ENCODE data around the gene ITGAE.
"Not testable (repeated sequence)": the region's sequence is repeated elsewhere in the genome, so short reads cannot be mapped to it uniquely, and the experiment has no call there.

The ITGAE gene

DNA sequence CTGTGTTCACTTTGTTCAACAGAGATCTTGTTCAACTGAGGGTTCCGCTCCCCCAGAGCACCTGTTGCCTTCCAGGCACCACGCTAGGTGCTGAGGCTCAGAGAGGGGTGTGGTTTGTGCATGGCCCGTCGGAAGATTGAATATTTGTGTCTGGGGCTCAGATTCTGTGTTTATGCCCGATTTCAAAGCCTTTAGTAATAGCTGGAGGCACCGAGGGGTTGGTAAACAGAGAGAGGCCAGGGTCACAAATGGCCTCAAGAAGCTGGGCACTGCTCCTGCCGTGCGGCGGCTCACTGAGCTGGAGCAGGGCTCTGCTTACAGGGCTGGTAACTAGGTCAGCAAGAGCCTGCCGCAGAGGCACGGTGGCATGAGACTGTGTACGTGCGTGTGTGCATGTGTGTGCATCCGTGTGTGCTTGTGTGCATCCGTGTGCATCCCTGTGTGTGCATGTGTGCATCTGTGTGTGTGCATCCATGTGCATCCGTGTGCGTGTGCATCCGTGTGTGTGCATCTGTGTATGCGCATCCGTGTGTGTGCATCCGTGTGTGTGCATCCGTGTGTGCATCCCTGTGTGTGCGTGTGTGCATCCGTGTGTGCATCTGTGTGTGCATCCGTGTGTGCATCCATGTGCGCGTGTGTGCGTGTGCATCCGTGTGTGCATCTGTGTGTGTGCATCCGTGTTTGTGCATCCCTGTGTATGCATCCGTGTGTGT, 5.4 kb downstream of the ITGAE start:
- no peak overlapping the region for H3K4me3 ChIP-seq (replicated peaks; ENCODE audit: low read depth, low read length)
- TF ChIP-seq, protein P1, sequence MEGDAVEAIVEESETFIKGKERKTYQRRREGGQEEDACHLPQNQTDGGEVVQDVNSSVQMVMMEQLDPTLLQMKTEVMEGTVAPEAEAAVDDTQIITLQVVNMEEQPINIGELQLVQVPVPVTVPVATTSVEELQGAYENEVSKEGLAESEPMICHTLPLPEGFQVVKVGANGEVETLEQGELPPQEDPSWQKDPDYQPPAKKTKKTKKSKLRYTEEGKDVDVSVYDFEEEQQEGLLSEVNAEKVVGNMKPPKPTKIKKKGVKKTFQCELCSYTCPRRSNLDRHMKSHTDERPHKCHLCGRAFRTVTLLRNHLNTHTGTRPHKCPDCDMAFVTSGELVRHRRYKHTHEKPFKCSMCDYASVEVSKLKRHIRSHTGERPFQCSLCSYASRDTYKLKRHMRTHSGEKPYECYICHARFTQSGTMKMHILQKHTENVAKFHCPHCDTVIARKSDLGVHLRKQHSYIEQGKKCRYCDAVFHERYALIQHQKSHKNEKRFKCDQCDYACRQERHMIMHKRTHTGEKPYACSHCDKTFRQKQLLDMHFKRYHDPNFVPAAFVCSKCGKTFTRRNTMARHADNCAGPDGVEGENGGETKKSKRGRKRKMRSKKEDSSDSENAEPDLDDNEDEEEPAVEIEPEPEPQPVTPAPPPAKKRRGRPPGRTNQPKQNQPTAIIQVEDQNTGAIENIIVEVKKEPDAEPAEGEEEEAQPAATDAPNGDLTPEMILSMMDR (IDR thresholded peaks at IDR 0.05; ENCODE audit: low read length, missing control alignments), result no peak
- no peak for DNase-seq (ENCODE audit: low read depth)

DNA sequence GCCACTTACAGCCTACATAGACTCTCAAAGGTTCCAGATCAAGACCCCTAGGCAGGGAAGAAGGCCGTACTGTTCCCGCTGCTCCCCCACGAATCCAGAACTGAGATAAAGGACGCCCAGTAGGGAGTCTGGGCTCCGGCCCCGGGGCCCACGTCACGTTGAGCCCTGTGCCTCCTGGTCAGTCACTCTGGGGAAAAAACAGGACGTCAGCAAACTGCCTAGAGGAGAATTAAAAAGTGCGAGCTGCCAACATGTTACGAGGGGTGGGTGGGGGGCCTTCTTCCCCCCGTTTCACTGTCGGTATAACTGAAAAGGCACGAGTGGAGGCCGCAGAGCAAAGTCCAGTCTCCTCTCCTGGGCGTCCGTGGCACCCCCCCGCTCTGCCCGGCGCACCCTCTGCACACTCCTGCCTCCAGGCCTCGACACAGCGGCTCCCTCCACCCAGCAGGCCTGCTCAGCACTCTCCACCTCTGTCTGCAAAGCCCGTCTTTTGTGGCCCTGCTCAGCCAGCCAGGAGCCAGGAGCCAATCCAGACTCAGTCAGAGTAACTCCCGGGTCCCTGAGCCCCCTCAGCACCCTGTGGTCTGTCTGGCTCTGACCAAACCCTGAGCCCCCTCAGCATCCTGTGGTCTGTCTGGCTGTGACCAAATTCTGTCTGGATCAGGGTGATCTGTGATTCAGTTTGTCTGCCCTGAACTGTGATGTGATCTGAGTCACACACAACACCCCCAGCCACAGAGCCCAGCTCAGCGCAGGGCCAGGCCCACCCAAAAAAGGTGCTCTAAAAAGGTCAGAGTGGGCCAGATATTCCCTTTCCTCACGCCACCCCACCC, 6.2 kb downstream of the ITGAE start:
- TF ChIP-seq, protein P1 (IDR thresholded peaks at IDR 0.05; ENCODE audit: low read length, missing control alignments), result no peak
- H3K4me3 ChIP-seq (replicated peaks; ENCODE audit: low read depth, low read length), result no peak overlapping the region
- DNase-seq (ENCODE audit: low read depth), result no peak

DNA sequence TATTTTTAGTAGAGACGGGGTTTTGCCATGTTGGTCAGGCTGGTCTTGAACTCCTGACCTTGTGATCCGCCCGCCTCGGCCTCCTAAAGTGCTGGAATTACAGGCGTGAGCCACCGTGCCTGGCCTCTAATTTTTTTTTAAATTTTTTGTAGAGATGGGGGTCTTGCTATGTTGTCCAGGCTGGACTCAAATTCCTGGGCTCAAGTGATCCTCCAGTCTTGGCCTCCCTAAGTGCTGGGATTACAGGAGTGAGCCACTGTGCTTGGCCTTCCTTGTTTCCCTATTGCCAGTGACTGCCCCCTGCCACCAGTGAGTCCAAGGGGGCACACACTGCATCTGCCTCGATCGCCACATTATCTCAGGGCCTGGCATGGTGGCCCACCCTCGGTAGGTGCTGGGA, 6.8 kb downstream of the ITGAE start:
- not testable (repeated sequence) for DNase-seq (ENCODE audit: low read depth); H3K4me3 ChIP-seq (replicated peaks; ENCODE audit: low read depth, low read length)

DNA sequence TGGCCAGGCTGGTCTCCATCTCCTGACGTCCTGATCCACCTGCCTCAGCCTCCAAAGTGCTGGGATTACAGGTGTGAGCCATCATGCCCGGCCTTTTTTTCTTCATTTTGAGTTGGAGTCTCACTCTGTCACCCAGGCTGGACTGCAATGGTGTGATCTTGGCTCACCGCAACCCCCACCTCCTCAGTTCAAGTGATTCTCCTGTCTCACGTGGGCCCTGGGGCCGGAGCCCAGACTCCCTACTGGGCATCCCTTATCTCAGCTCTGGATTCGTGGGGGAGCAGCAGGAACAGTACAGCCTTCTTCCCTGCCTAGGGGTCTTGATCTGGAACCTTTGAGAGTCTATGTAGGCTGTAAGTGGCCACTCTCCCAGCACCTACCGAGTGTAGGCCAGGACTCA, 7.7 kb downstream of the ITGAE start:
- H3K4me3 ChIP-seq (replicated peaks; ENCODE audit: low read depth, low read length); DNase-seq (ENCODE audit: low read depth): not testable (repeated sequence)

DNA sequence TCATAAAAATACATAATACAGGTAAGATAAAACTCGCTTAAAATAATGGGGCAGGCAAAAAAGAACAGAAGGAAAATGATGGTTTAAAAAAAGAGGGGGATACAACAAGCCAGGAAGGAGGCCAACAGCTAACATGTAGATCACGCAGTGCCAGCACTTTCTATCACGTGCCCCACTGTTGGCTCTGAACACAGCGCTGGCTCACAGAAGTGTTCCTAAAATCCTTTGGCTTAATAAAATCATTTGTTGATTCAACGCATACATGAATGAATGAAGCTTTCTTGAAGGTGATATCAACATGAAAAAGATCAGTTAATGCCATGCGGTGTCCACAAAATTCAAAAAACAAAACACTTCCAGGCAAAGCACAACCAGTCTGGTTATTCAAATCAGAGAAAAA, 8.5 kb downstream of the ITGAE start:
- TF ChIP-seq, protein P1 (IDR thresholded peaks at IDR 0.05; ENCODE audit: low read length, missing control alignments), result no peak
- no peak for DNase-seq (ENCODE audit: low read depth)
- H3K4me3 ChIP-seq (replicated peaks; ENCODE audit: low read depth, low read length), result no peak overlapping the region

DNA sequence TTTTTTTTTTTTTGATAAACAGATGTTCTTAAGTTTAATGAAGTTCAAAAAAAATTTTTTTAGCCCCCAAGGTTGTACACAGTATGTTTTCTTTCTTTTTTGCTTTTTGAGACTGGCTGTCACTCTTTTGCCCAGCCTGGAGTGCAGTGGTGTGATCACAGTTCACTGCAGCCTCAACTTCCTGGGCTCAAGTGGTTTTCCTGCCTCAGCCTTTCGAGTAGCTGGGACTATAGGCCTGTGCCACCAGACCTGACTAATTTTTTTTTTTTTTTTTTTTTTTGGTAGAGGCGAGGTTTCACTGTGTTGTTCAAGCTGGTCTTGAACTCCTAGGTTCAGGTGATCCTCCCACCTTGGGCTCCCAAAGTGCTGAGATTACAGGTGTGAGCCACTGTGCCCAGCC, 12.8 kb downstream of the ITGAE start:
- DNase-seq (ENCODE audit: low read depth), result no peak
- no peak overlapping the region for H3K4me3 ChIP-seq (replicated peaks; ENCODE audit: low read depth, low read length)
- TF ChIP-seq, protein P1 (IDR thresholded peaks at IDR 0.05; ENCODE audit: low read length, missing control alignments), result no peak

DNA sequence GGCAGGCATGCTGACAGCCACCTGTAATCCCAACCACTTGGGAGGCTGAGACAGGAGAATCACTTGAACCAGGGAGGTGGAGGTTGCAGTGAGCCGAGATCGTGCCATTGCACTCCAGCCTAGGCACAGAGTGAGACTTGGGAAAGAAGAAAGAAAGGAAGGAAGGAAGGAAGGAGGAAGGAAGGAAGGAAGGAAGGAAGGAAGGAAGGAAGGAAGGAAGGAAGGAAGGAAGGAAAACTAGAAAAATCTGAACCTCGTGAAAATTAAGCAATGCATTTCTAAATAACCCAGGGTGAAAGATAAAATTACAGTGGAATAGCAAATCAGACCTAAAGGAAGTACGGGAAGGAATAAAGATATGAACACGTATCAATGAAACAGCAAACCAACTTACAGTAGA, 15.7 kb downstream of the ITGAE start:
- not testable (repeated sequence) for H3K4me3 ChIP-seq (replicated peaks; ENCODE audit: low read depth, low read length); DNase-seq (ENCODE audit: low read depth)

DNA sequence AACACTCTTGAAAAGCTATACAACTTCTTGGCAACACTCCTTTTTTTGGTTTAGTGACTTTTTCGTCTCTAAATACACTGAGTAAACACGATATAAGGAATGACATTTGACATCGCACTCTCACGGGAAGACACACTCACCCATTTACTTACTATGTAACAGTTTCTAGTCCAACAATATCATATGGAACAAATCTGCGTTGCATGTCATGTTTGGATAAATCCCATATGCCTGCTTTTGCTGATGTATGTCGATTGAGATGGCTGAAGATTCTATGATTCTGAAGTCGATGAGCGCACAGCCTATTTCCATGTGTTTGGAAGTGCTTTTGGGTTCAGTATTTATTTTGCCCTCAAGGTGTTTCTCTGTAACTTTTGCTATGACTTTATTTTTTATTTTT, 18.2 kb downstream of the ITGAE start:
- H3K4me3 ChIP-seq (replicated peaks; ENCODE audit: low read depth, low read length), result no peak overlapping the region
- TF ChIP-seq, protein P1 (IDR thresholded peaks at IDR 0.05; ENCODE audit: low read length, missing control alignments), result no peak
- no peak for DNase-seq (ENCODE audit: low read depth)
